ENCODE data around the gene ADCY4.

DNA sequence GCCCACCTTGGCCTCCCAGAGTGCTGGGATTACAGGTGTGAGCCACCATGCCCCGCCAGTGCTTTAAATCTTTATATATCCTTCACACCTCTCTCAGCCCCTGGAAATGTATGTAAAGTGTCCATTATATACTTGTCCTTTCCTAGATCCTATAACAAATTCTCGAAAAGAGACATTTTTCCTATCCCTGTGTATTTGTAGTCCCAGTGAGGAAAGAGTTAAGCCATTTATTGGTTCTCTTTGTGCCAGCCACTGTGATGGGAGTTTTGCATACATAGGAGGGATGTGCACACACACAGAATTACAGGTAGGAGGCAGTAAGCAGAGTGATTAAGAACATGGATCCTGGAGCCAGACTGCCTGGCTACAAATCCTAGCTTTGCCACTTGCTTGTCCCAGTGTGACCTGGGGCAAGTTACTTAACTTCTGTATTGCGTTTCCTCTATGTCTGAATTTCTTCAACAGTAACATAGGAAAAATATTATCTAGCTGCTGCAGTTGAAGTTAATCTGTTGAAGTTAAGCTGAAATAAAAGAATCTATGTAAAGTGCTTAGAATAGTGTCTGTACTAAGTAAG lies 61.4 kb downstream of the ADCY4 start:
- TF ChIP-seq YY1 (IDR thresholded peaks at IDR 0.05; ENCODE audit: insufficient read depth, insufficient read length) (no peak), ZNF274 (IDR thresholded peaks at IDR 0.05; ENCODE audit: low read depth, low read length) (no peak), SUZ12 (IDR thresholded peaks at IDR 0.05; ENCODE audit: extremely low read depth, insufficient read depth, insufficient read length) (no peak)

Data from NT2/D1 (cell line).